ENCODE results near the gene TBX19.

DNA sequence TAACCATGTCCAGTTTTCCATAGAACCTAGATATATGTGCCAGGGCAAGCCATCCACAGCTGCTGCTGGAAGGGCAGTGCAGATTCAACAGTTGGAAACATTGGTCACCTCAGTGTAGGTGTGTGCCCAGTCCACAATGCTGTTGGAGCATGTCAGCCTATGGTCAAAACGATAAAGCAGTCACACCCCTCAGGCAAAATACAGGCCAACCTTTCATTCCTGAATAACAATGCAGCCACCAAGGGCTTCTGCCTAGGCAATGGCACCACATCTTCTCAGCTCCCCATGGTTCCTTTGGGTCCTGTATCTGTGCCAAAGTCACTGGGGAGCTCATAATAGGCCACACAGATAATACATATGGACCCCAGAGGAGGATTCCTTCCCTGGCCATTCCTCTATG is 15.1 kb upstream of the TBX19 start:
- no peak for TF ChIP-seq POLR2A (IDR thresholded peaks at IDR 0.05)
- TF ChIP-seq, protein P1, sequence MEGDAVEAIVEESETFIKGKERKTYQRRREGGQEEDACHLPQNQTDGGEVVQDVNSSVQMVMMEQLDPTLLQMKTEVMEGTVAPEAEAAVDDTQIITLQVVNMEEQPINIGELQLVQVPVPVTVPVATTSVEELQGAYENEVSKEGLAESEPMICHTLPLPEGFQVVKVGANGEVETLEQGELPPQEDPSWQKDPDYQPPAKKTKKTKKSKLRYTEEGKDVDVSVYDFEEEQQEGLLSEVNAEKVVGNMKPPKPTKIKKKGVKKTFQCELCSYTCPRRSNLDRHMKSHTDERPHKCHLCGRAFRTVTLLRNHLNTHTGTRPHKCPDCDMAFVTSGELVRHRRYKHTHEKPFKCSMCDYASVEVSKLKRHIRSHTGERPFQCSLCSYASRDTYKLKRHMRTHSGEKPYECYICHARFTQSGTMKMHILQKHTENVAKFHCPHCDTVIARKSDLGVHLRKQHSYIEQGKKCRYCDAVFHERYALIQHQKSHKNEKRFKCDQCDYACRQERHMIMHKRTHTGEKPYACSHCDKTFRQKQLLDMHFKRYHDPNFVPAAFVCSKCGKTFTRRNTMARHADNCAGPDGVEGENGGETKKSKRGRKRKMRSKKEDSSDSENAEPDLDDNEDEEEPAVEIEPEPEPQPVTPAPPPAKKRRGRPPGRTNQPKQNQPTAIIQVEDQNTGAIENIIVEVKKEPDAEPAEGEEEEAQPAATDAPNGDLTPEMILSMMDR (IDR thresholded peaks at IDR 0.05), result no peak

Measured in testis (tissue), 2 donors.